Neural cell (in vitro differentiated cells): ENCODE measurements around the gene KRTAP10-9. TPM values are rescaled to one million over a fixed set of nuclear protein-coding genes. Genes with fewer than 3 reads are reported as not detected.

Experiments used
- H2AFZ ChIP-seq: fragments of 200-600, 300-800 bp; sonication (generic), shearing (Covaris generic); 2 replicates; pipeline ENCODE4 v1.6.0; 2014; ENCODE audit warnings: low read depth, mild to moderate bottlenecking, antibody characterized with exemption, low read length, moderate library complexity
- H3F3A ChIP-seq: fragments of 200-600 bp; shearing (Covaris generic); 2 replicates; pipeline ENCODE4 v1.6.1; 2016; ENCODE audit warnings: mild to moderate bottlenecking, moderate library complexity, mixed read lengths, antibody characterized with exemption, low read length; ENCODE audit not compliant: insufficient read depth, poor library complexity, severe bottlenecking
- H3K27ac ChIP-seq: fragments of 200-600, 300-800 bp; sonication (generic), shearing (Covaris generic); 2 replicates; pipeline ENCODE4 v1.5.1; 2014; ENCODE audit warnings: mild to moderate bottlenecking, low read length, moderate library complexity
- H3K27me3 ChIP-seq: fragments of 300-800, 200-600 bp; sonication (generic), shearing (Covaris generic); 2 replicates; pipeline ENCODE4 v1.6.0; 2014; ENCODE audit warnings: mild to moderate bottlenecking, low read depth, low read length, moderate library complexity; ENCODE audit not compliant: insufficient read depth
- H3K36me3 ChIP-seq: fragments of 300-800, 200-600 bp; sonication (generic), shearing (Covaris generic); 2 replicates; pipeline ENCODE4 v1.5.1; 2014; ENCODE audit warnings: mild to moderate bottlenecking, antibody characterized with exemption, low read length, moderate library complexity; ENCODE audit not compliant: insufficient read depth
- H3K4me2 ChIP-seq: fragments of 300-800, 200-600 bp; sonication (generic), shearing (Covaris generic); 2 replicates; pipeline ENCODE4 v1.6.0; 2014; ENCODE audit warnings: mild to moderate bottlenecking, low read length
- H3K4me3 ChIP-seq: fragments of 300-800, 200-600 bp; sonication (generic), shearing (Covaris generic); 2 replicates; pipeline ENCODE4 v1.5.1; 2014; ENCODE audit warnings: mild to moderate bottlenecking, low read length, moderate library complexity
- H3K79me2 ChIP-seq: fragments of 200-600 bp; shearing (Covaris generic); replicated peaks from 2 replicates; pipeline ENCODE4 v1.6.0; 2014; ENCODE audit warnings: mild to moderate bottlenecking, low read length, moderate library complexity; ENCODE audit not compliant: insufficient read depth
- H3K9ac ChIP-seq: fragments of 300-800, 200-600 bp; sonication (generic), shearing (Covaris generic); 2 replicates; pipeline ENCODE4 v1.6.1; 2016; ENCODE audit warnings: mild to moderate bottlenecking, low read length, mixed read lengths
- H3K9me2 ChIP-seq: fragments of 200-600 bp; shearing (Covaris generic); 2 replicates; pipeline ENCODE4 v1.6.1; 2016; ENCODE audit warnings: mild to moderate bottlenecking, low read length, mixed read lengths; ENCODE audit not compliant: insufficient read depth
- H3K9me3 ChIP-seq: fragments of 200-600, 300-800 bp; sonication (generic), shearing (Covaris generic); 2 replicates; pipeline ENCODE4 v1.6.1; 2016; ENCODE audit warnings: mild to moderate bottlenecking, mixed run types, low read length, moderate library complexity, mixed read lengths
- H4K20me1 ChIP-seq: fragments of 200-600 bp; shearing (Covaris generic); 2 replicates; pipeline ENCODE4 v1.6.1; 2016; ENCODE audit warnings: mild to moderate bottlenecking, mixed run types; ENCODE audit not compliant: insufficient read depth
- EP300 ChIP-seq: fragments of 450-650 bp; conservative IDR thresholded peaks from 2 replicates; pipeline ENCODE4 v1.6.1; 2014; ENCODE audit warnings: antibody characterized with exemption, mild to moderate bottlenecking, moderate library complexity; ENCODE audit not compliant: poor library complexity, severe bottlenecking
- EZH2 ChIP-seq: fragments of 200-600, 300-800 bp; shearing (Covaris generic), sonication (generic); IDR thresholded peaks from 2 replicates; pipeline ENCODE4 v1.6.1; 2014; ENCODE audit warnings: antibody characterized with exemption, low read length, borderline replicate concordance, mild to moderate bottlenecking; ENCODE audit not compliant: insufficient read depth, poor library complexity, severe bottlenecking
- MXI1 ChIP-seq: fragments of 450-650 bp; conservative IDR thresholded peaks from 2 replicates; pipeline ENCODE4 v1.6.1; 2014; ENCODE audit warnings: antibody characterized with exemption, mild to moderate bottlenecking; ENCODE audit not compliant: poor library complexity, severe bottlenecking
- POLR2AphosphoS5 ChIP-seq: IDR thresholded peaks from 2 replicates; pipeline ENCODE4 v1.6.1; 2012
- RAD21 ChIP-seq: fragments of 450-650 bp; conservative IDR thresholded peaks from 2 replicates; pipeline ENCODE4 v1.6.1; 2014; ENCODE audit warnings: antibody characterized with exemption, mild to moderate bottlenecking, moderate library complexity
- REST ChIP-seq: IDR thresholded peaks from 2 replicates; pipeline ENCODE4 v1.6.1; 2012; ENCODE audit warnings: borderline replicate concordance
- SMC3 ChIP-seq: fragments of 450-650 bp; conservative IDR thresholded peaks from 2 replicates; pipeline ENCODE4 v1.6.1; 2014; ENCODE audit warnings: antibody characterized with exemption, mild to moderate bottlenecking, moderate library complexity; ENCODE audit not compliant: poor library complexity
- TAF1 ChIP-seq: IDR thresholded peaks from 2 replicates; pipeline ENCODE4 v1.6.1; 2012; ENCODE audit warnings: low read depth
- polyA plus RNA-seq: library from polyadenylated mRNA; depleted of rRNA; stranded (reverse); fragments of >200 nt; gene quantifications from 2 replicates; pipeline ENCODE4 v1.2.3, GENCODE V29; 2014
- TF ChIP-seq, protein P1 (sequence below): fragments of 450-650 bp; IDR thresholded peaks from 2 replicates; pipeline ENCODE4 v1.5.1; 2014; ENCODE audit warnings: antibody characterized with exemption, mild to moderate bottlenecking, moderate library complexity; ENCODE audit not compliant: poor library complexity, severe bottlenecking

The KRTAP10-9 gene
- polyA plus RNA-seq, 1 donor from 2014 or later: not detected

DNA sequence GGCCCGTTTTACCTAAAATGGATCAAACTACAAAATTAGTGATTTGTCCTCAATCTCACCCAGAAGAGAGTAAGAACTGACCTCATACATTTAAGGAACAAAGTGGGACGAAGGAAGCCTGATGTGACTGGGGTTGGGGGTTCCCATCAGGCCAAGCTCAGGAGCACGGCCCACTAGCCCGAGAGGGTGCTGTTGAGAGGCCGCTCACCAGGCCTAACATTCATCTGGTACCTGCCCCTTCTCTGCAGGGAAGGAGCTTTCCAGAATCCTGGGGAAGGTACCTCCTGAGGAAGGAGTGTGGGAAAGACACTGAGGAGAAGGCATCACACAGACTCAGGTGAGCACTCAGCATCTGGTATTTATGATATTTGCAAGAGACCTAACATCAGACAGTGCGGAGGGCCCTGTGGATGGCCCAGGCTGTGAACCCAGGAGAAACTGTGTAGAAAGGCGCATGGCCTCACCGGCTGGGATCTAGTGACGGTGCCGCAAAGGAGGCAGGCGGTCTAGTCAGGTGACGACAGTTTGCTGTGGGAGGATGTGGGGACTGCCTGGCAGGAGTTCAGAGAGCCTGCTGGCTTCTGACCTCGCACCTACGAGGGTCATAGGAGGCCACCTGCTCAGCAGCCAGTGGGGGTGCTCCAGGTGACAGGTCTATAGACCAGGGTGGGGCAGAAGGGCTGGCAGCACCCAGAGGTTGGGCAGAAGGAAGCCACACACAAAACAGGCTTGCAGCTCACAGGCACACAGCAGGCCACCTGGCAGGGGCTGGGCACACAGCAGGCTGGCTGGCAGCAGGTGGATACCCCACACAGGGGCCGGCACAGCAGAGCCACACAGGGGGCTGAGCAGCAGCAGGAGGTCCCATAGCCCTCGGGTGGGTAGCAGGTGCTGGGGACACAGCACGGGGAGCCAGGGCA, 27.0 kb downstream of the KRTAP10-9 start:
- Histone ChIP-seq H3K79me2 (no peaks in the 10 kb centered on the region), H3K9me2 (no peaks in the 10 kb centered on the region), H3K27me3 (no peaks in the 10 kb centered on the region), H3F3A (no peaks in the 10 kb centered on the region), H3K4me3 (no peak overlapping the region), H3K9me3 (no peaks in the 10 kb centered on the region), H3K4me2 (no peak overlapping the region), H2AFZ (no peak overlapping the region), H3K36me3 (no peaks in the 10 kb centered on the region), H4K20me1 (no peaks in the 10 kb centered on the region), H3K27ac (no peak overlapping the region), H3K9ac (no peak overlapping the region)
- TF ChIP-seq EP300 (no peak), SMC3 (no peak), POLR2AphosphoS5 (no peak), RAD21 (no peak)

GRCh38 chr21:44654576-44655175, 27.8 kb downstream of the KRTAP10-9 start, which contains the start of gene KRTAP12-4:
KRTAP12-4 (minus strand) TSS chr21:44654659; CDS start chr21:44654614, 45 bp downstream.
- H3K9ac ChIP-seq: no peak within 1 kb of the TSS
- no peak within 1 kb of the TSS for H2AFZ ChIP-seq
- H3K9me2 ChIP-seq: no peaks in the 10 kb centered on the region
- no peaks in the 10 kb centered on the region for H3K36me3 ChIP-seq
- no peaks in the 10 kb centered on the region for H3F3A ChIP-seq
- no peaks in the 10 kb centered on the region for H4K20me1 ChIP-seq
- H3K79me2 ChIP-seq: no peaks in the 10 kb centered on the region
- TF ChIP-seq RAD21 (no peak), SMC3 (no peak), MXI1 (no peak), POLR2AphosphoS5 (no peak), EP300 (no peak), REST (no peak), TAF1 (no peak), EZH2 (no peak)
- TF ChIP-seq, protein P1, sequence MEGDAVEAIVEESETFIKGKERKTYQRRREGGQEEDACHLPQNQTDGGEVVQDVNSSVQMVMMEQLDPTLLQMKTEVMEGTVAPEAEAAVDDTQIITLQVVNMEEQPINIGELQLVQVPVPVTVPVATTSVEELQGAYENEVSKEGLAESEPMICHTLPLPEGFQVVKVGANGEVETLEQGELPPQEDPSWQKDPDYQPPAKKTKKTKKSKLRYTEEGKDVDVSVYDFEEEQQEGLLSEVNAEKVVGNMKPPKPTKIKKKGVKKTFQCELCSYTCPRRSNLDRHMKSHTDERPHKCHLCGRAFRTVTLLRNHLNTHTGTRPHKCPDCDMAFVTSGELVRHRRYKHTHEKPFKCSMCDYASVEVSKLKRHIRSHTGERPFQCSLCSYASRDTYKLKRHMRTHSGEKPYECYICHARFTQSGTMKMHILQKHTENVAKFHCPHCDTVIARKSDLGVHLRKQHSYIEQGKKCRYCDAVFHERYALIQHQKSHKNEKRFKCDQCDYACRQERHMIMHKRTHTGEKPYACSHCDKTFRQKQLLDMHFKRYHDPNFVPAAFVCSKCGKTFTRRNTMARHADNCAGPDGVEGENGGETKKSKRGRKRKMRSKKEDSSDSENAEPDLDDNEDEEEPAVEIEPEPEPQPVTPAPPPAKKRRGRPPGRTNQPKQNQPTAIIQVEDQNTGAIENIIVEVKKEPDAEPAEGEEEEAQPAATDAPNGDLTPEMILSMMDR: no peak
- H3K4me3 ChIP-seq: no peak within 1 kb of the TSS
- H3K4me2 ChIP-seq: no peak within 1 kb of the TSS
- no peaks in the 10 kb centered on the region for H3K27me3 ChIP-seq
- H3K9me3 ChIP-seq: no peaks in the 10 kb centered on the region
- no peak within 1 kb of the TSS for H3K27ac ChIP-seq
